GM21717 (cell line): ENCODE measurements around the gene ZNF362.
"Not testable (repeated sequence)": the region's sequence is repeated elsewhere in the genome, so short reads cannot be mapped to it uniquely, and the experiment has no call there.

Experiments
- ATAC-seq: cut with Tn5 transposase; IDR thresholded peaks from one replicate; pipeline ENCODE4 v1.9.1; 2021; ENCODE audit warnings: mild to moderate bottlenecking, moderate library complexity; ENCODE audit not compliant: unreplicated experiment

Gene ZNF362

GRCh38 chr1:33302325-33302724, 46.0 kb downstream of the ZNF362 start:
- no peak for ATAC-seq

DNA sequence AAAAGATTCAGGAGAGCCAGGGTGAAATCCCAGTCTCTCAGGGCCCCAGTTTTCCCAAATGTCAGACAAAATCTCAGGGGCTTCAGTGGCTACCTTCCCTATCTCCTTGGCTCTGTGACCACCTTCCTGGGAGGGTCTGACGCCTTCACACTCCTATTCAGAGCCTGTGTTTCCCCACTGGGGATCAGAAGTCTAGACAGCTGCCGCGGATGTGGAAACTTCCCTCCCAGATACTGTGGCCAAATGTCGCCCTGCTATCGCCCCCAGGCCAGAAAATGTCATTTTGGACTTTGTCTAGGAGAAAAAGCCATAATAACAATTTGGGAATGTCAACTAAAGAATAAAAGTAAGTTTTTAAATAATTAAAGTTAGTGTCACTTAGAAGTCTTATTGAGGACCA, 48.7 kb downstream of the ZNF362 start:
- no peak for ATAC-seq

DNA sequence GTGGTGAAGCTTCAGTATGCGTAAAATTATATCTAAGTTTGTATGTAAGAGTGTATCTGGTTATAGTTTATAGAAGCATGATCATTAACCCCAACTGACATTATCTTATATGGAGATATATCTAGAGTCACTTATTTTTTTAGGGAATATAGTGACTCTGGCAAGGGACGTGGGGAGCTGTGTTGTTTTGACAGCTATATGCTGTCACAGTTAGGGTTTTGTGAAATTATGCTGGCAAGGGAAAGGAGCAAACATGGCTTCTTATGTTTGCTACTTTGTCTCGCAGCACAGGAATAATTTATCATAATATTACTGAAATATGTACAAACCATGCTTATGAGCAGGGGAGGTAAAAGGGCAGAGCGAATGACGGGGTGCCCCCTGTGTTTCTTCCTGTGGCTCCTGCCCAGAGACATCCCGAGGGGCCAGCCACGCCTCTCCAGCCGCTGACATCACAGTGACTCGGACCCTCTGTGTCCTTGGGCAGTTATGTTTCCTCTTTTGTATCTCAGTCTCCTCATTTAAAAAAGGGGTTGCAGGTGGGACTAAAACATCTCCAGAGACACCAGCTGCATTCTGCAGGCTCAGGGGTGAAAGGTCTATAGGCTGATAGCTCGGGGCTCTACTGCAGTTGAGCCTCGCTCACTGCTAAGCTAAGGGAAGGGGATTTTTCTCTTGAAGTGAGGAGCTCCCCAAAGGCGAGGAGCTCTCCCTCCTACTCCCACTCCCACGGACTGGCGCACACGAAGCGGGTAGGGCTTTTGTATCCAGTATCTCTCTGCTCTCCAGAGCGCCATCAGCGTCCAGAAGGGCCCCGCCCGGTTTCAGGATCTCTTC, 49.7 kb downstream of the ZNF362 start:
- ATAC-seq, result no peak

DNA sequence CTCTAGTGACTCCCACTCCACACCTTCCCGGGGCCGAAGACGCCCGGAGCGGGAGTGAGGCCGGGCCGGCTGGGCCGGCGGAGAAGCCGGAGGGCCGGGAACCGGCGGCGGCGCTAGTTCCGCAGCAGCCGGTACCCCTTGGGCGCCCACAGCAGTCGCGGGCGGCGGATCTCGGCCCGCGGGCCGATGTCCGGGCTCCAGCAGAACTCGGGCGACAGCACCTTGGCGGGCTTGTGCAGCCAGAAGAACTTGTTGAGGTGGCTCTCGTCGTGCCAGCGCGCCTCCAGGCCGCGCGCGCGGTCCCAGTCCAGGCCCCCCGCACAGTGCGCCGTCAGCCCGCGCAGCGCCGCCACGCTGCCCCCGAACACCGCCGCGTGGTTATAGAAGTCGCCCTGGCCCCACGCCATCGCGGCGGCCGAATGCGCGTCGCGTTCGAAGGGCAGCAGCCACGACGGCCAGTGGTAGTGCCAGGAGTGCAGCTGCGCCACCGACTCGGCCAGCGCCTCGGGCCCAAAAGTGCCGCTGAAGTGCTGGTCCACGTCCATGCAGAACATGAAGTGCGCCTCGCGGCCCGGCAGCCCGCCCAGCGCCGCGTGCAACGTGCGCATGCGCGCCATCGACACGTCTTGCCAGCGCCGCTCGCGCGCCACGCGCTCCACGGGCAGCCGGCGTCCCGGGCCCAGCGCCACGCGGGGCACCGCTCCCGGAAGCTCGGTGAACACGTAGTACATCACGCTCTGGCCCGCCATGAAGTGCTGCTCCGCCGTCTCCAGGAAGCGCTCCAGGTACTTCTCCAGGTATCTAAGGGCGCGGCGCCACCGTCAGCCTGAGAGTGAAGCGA, 50.6 kb downstream of the ZNF362 start:
- ATAC-seq, result no peak

GRCh38 chr1:33307494-33307864, 51.2 kb downstream of the ZNF362 start:
- ATAC-seq, result no peak

DNA sequence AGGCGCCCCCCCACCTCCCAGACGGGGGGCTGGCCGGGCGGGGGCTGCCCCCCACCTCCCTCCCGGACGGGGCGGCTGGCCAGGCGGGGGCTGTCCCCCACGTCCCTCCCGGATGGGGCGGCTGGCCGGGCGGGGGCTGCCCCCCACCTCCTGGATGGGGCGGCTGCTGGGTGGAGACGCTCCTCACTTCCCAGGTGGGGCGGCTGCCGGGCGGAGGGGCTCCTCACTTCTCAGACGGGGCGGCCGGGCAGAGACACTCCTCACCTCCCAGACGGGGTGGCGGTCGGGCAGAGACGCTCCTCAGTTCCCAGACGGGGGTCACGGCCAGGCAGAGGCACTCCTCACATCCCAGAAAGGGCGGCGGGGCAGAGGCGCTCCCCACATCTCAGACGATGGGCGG, 53.1 kb downstream of the ZNF362 start:
- ATAC-seq, result not testable (repeated sequence)

GRCh38 chr1:33310702-33311101, 54.4 kb downstream of the ZNF362 start:
- no peak for ATAC-seq

DNA sequence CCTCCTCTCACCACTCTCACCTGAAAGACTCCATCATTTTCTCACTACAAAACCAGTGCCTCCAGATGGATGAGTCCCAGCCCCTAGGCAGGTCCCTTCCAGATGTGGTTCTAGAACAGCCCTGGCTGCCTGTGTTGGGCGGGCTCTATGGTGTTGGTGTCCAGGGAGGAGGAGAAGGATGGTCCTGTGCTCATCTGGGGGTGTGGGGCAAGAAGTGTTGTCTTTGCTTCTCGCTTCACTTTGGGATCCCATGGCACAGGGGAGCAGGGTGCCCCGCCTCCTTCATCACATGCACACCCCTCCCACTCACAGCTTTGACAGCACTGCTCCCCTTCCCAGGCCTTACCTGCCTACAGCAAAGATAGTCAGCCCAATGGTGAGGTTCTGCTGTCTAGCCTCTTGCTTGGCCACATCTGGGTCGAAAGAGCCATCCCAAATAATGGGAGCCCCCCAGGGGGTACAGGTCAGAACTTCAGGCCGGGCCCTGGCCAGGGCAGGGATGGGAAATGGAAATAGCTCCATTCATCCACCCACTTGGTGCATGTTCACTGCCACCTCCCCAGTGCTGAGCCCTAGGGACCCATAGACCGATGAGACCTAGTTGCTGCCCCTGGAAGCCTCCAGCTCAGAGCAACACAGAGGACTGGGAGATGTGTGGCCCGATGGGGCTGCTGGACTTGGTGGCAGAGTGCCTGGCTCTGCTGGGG, 55.6 kb downstream of the ZNF362 start:
- ATAC-seq, result no peak

DNA sequence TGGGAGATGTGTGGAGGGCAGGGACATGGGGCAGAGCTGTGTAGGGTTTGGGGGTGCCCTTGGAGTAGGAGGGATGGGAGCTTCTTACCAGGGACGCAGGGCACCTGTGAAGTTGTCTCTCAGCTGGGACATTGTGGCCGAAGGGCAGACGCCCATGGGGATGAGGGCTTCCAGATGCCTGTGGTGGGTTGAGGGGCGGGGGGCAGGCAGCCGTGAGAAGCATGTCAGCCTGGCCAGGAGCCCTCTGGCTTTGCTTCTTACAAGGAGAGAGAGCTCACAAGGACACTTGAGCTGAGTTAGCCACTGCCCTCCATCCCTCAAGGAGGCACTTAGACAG, 56.1 kb downstream of the ZNF362 start:
- no peak for ATAC-seq

DNA sequence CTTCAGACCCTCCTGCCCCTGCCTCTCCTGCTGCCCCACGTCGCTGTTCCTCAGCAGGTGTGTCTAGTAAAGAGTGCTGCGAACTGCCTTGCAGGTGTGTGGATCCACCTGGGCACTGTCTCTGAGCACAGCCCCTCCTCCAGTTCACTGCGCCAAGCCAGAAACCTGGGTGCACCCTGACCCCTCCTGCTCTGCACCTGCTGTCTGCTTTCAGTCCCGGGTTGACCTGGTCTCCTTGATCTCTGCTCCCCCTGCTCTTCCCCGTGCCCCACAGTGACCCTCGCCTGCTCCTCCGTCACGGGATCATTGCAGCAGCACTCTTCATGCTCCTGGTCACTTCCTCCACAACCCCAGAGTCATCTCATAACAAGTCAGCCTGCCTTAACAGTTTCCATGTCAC, 58.1 kb downstream of the ZNF362 start:
- ATAC-seq, result no peak

- ATAC-seq, result no peak
Observed at GRCh38 chr1:33316601-33317000, 60.3 kb downstream of the ZNF362 start.

- ATAC-seq, result no peak
Observed at GRCh38 chr1:33317354-33317753, 61.1 kb downstream of the ZNF362 start.

GRCh38 chr1:33317946-33318345, 61.7 kb downstream of the ZNF362 start:
- no peak for ATAC-seq

DNA sequence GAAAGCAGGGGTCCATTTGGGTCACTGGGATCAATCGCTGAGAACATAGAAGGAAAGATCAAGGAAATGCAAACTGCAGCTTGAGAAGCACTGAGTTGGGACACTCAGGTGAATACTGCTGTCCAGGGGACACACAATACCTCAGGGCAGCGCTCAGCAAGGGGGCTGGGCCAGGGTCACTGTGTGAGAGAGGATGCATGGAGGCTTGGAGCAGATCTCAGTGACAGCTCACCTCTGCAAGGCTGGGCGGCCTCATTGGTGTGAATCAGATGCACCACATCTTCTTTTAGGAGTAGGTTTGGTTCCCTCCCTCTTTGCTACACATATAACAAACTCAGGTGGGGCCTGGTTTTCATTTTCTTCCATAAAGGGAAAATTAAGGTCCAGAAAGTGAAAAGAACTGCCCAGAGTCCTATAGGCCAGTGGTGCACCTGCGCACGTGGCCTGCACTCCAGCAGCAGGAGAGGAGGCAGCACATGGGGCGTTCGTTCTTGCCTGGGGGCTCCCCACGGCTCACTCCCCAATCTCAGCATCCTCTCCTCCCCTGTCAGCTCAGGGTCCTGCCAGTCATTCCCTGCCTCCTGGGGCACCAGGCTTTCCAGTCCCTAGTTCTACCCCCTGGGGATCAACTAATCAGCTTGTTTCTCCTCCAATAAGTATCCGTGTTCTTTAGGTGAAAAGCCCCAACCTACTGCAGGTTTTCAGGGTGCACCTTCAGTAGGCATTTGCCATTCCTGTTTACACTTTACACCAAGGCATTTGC, 63.1 kb downstream of the ZNF362 start:
- ATAC-seq, result no peak

GRCh38 chr1:33319949-33320618, 63.8 kb downstream of the ZNF362 start:
- ATAC-seq, result no peak

- no peak for ATAC-seq
Observed at GRCh38 chr1:33320619-33321165, 64.4 kb downstream of the ZNF362 start, which contains the start of gene A3GALT2. Gene A3GALT2 (minus strand): TSS chr1:33321098. CDS start chr1:33321098, 0 bp downstream.

DNA sequence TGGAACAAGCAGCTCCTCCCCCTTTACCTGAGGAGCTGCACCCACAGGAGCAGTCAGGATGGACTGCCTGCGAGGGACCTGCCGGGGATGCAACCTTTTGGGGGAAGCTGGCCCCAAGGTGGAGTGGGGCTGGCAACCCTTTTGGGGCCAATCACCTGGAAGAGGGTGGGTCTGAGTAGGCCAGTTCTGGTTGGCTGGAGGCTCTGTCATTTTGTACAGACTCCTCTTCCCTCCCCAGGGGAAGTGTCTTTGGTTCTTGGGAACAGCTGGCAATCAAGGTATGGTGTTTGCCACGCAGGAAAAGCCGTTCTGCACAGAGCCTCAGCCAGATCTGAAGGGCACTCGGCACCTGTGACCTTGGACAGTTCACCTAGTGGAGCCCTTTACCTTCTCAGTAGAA, 64.9 kb downstream of the ZNF362 start:
- no peak for ATAC-seq

DNA sequence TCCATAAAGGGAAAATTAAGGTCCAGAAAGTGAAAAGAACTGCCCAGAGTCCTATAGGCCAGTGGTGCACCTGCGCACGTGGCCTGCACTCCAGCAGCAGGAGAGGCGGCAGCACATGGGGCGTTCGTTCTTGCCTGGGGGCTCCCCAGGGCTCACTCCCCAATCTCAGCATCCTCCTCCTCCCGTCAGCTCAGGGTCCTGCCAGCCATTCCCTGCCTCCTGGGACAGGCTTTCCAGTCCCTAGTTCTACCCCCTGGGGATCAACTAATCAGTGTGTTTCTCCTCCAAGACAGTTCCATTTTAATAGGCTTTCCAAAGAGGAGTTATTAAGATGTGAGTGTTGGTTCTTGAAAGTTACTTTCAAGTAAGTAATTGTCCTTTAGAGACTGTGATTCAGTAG, 65.8 kb downstream of the ZNF362 start:
- ATAC-seq, result no peak

GRCh38 chr1:33322870-33323585, 66.7 kb downstream of the ZNF362 start:
- ATAC-seq, result no peak
